Sigmoid colon (tissue), 4 donors: ENCODE measurements around the gene PROSER3.

Experiments
- POLR2A ChIP-seq, 2 donors: fragments of 450-650 bp; IDR thresholded peaks; one replicate each; pipeline ENCODE4 v1.6.1; 2016; ENCODE audit warnings: antibody characterized with exemption in 2 of 2, mild to moderate bottlenecking in 2 of 2, moderate library complexity in 2 of 2
- POLR2AphosphoS5 ChIP-seq, 4 donors: sonication (generic); formaldehyde crosslinking; IDR thresholded peaks; one replicate each; pipeline ENCODE4 v1.6.1; 2017; ENCODE audit warnings: antibody characterized with exemption in 4 of 4
- TF ChIP-seq, protein P1 (sequence below), 4 experiments: fragments of 450-650 bp in 3 of 4; fragments of 200-600 bp in 1 of 4; IDR thresholded peaks; one replicate each; pipeline ENCODE4 v1.5.1; 2016 to 2019; ENCODE audit warnings: antibody characterized with exemption in 4 of 4, mild to moderate bottlenecking in 3 of 4, moderate library complexity in 2 of 4

- TF ChIP-seq POLR2AphosphoS5 (IDR thresholded peaks at IDR 0.05) = peak; percentile 77 to 95 (median 86)
- TF ChIP-seq, protein P1, sequence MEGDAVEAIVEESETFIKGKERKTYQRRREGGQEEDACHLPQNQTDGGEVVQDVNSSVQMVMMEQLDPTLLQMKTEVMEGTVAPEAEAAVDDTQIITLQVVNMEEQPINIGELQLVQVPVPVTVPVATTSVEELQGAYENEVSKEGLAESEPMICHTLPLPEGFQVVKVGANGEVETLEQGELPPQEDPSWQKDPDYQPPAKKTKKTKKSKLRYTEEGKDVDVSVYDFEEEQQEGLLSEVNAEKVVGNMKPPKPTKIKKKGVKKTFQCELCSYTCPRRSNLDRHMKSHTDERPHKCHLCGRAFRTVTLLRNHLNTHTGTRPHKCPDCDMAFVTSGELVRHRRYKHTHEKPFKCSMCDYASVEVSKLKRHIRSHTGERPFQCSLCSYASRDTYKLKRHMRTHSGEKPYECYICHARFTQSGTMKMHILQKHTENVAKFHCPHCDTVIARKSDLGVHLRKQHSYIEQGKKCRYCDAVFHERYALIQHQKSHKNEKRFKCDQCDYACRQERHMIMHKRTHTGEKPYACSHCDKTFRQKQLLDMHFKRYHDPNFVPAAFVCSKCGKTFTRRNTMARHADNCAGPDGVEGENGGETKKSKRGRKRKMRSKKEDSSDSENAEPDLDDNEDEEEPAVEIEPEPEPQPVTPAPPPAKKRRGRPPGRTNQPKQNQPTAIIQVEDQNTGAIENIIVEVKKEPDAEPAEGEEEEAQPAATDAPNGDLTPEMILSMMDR (IDR thresholded peaks at IDR 0.05) = no peak
- peak; percentile 72 to 83 for TF ChIP-seq POLR2A (IDR thresholded peaks at IDR 0.05)
Measured at GRCh38 chr19:35757749-35758608, at the start of gene PROSER3.
